OCI-LY3 (cell line): ENCODE results near the gene MORN5.

Experiments used
- CTCF ChIP-seq: fragments of 200-600, 300-600 bp; sonication (generic); IDR thresholded peaks from 2 replicates; pipeline ENCODE4 v1.5.1; 2014; ENCODE audit warnings: antibody characterized with exemption, low read length, low read depth
- EZH2phosphoT487 ChIP-seq: fragments of 200-600 bp; shearing (Covaris generic); IDR thresholded peaks from 2 replicates; pipeline ENCODE4 v1.6.1; 2018; ENCODE audit warnings: antibody characterized with exemption, mixed run types, low read depth

- TF ChIP-seq CTCF = no peak
- no peak for TF ChIP-seq EZH2phosphoT487
Measured at GRCh38 chr9:122200960-122201595, 41.4 kb downstream of the MORN5 start.
